IPS-18a (cell line): ENCODE results near the gene ADCY7.
"Not testable (repeated sequence)": the region's sequence is repeated elsewhere in the genome, so short reads cannot be mapped to it uniquely, and the experiment has no call there.

Source experiments
- H3K27ac ChIP-seq: one replicate; pipeline ENCODE4 v1.5.1; 2013; ENCODE audit warnings: low read length
- H3K27me3 ChIP-seq: one replicate; pipeline ENCODE4 v1.6.1; 2013; ENCODE audit warnings: mild to moderate bottlenecking, low read length; ENCODE audit not compliant: control insufficient read depth, insufficient read depth
- H3K36me3 ChIP-seq: one replicate; pipeline ENCODE4 v1.6.1; 2013; ENCODE audit warnings: low read depth, low read length; ENCODE audit not compliant: control insufficient read depth
- H3K4me1 ChIP-seq: one replicate; pipeline ENCODE4 v1.6.1; 2013; ENCODE audit warnings: low read depth, low read length; ENCODE audit not compliant: control insufficient read depth
- H3K4me3 ChIP-seq: one replicate; pipeline ENCODE4 v1.5.1; 2013; ENCODE audit warnings: low read length
- H3K9ac ChIP-seq: one replicate; pipeline ENCODE4 v1.6.1; 2013; ENCODE audit warnings: mild to moderate bottlenecking, low read length, moderate library complexity
- H3K9me3 ChIP-seq: one replicate; pipeline ENCODE4 v1.6.1; 2013; ENCODE audit warnings: low read depth, low read length; ENCODE audit not compliant: control insufficient read depth

ADCY7 gene

GRCh38 chr16:50329446-50330189 is 63.3 kb downstream of the ADCY7 start:
- no peak overlapping the region for H3K4me3 ChIP-seq
- H3K4me1 ChIP-seq: no peaks in the 10 kb centered on the region
- H3K36me3 ChIP-seq: peaks cover 71% of the 10 kb centered on the region
- no peak overlapping the region for H3K27ac ChIP-seq
- H3K9ac ChIP-seq: no peak overlapping the region
- H3K9me3 ChIP-seq: no peaks in the 10 kb centered on the region
- no peaks in the 10 kb centered on the region for H3K27me3 ChIP-seq

- Histone ChIP-seq H3K4me1 (no peaks in the 10 kb centered on the region), H3K36me3 (peaks cover 64% of the 10 kb centered on the region)
Observed at GRCh38 chr16:50331570-50331969, 65.2 kb downstream of the ADCY7 start.

GRCh38 chr16:50332599-50332998 is 66.2 kb downstream of the ADCY7 start:
- Histone ChIP-seq H3K27me3 (no peaks in the 10 kb centered on the region), H3K9me3 (no peaks in the 10 kb centered on the region), H3K27ac (no peak overlapping the region), H3K36me3 (peaks cover 64% of the 10 kb centered on the region), H3K4me1 (no peaks in the 10 kb centered on the region), H3K9ac (no peak overlapping the region), H3K4me3 (no peak overlapping the region)

More at GRCh38 chr16:50331570-50331969, 65.2 kb downstream of the ADCY7 start:
- no peak overlapping the region for H3K4me3 ChIP-seq
- no peaks in the 10 kb centered on the region for H3K9me3 ChIP-seq
- no peak overlapping the region for H3K9ac ChIP-seq
- no peaks in the 10 kb centered on the region for H3K27me3 ChIP-seq
- H3K27ac ChIP-seq: no peak overlapping the region

- Histone ChIP-seq H3K4me3 (no peak overlapping the region), H3K9me3 (no peaks in the 10 kb centered on the region), H3K27ac (no peak overlapping the region), H3K4me1 (no peaks in the 10 kb centered on the region), H3K27me3 (no peaks in the 10 kb centered on the region), H3K9ac (no peak overlapping the region), H3K36me3 (peaks cover 59% of the 10 kb centered on the region)
Observed at GRCh38 chr16:50334106-50334975, 68.0 kb downstream of the ADCY7 start.

GRCh38 chr16:50335196-50335958 is 69.0 kb downstream of the ADCY7 start:
- Histone ChIP-seq H3K9ac (no peak overlapping the region), H3K4me3 (no peak overlapping the region), H3K27ac (no peak overlapping the region), H3K9me3 (no peaks in the 10 kb centered on the region), H3K27me3 (no peaks in the 10 kb centered on the region), H3K4me1 (no peaks in the 10 kb centered on the region), H3K36me3 (peaks cover 56% of the 10 kb centered on the region)

- Histone ChIP-seq H3K27me3 (no peaks in the 10 kb centered on the region), H3K9ac (no peak overlapping the region), H3K36me3 (peaks cover 67% of the 10 kb centered on the region), H3K9me3 (no peaks in the 10 kb centered on the region), H3K4me1 (no peaks in the 10 kb centered on the region), H3K27ac (no peak overlapping the region), H3K4me3 (no peak overlapping the region)
Observed at GRCh38 chr16:50336884-50337283, 70.5 kb downstream of the ADCY7 start.

- H3K4me1 ChIP-seq: no peaks in the 10 kb centered on the region
- H3K9me3 ChIP-seq: no peaks in the 10 kb centered on the region
- H3K27me3 ChIP-seq: no peaks in the 10 kb centered on the region
- peaks cover 62% of the 10 kb centered on the region for H3K36me3 ChIP-seq
- no peak overlapping the region for H3K27ac ChIP-seq
- no peak overlapping the region for H3K9ac ChIP-seq
- H3K4me3 ChIP-seq: no peak overlapping the region
Observed at GRCh38 chr16:50338371-50339231, 72.2 kb downstream of the ADCY7 start.

- Histone ChIP-seq H3K9me3 (no peaks in the 10 kb centered on the region), H3K9ac (no peak overlapping the region), H3K36me3 (peaks cover 46% of the 10 kb centered on the region), H3K4me1 (no peaks in the 10 kb centered on the region), H3K27me3 (no peaks in the 10 kb centered on the region), H3K4me3 (no peak overlapping the region), H3K27ac (no peak overlapping the region)
Observed at GRCh38 chr16:50340578-50340977, 74.2 kb downstream of the ADCY7 start.

- not testable (repeated sequence) for H3K4me3 ChIP-seq, H3K27ac ChIP-seq, H3K27me3 ChIP-seq, H3K9ac ChIP-seq, H3K4me1 ChIP-seq, H3K9me3 ChIP-seq
- peaks cover 42% of the 10 kb centered on the region for H3K36me3 ChIP-seq
Observed at GRCh38 chr16:50343566-50343965, 77.2 kb downstream of the ADCY7 start.

GRCh38 chr16:50345210-50345609 is 78.9 kb downstream of the ADCY7 start:
- not testable (repeated sequence) for H3K4me3 ChIP-seq, H3K9me3 ChIP-seq, H3K27ac ChIP-seq, H3K9ac ChIP-seq, H3K27me3 ChIP-seq, H3K4me1 ChIP-seq
- H3K36me3 ChIP-seq: peaks cover 38% of the 10 kb centered on the region

GRCh38 chr16:50351116-50351515 is 84.8 kb downstream of the ADCY7 start:
- peaks cover 53% of the 10 kb centered on the region for H3K36me3 ChIP-seq
- H3K4me1 ChIP-seq: no peaks in the 10 kb centered on the region
- no peaks in the 10 kb centered on the region for H3K27me3 ChIP-seq

More at GRCh38 chr16:50351116-50351515, 84.8 kb downstream of the ADCY7 start:
- Histone ChIP-seq H3K4me3 (no peak overlapping the region), H3K9me3 (no peaks in the 10 kb centered on the region), H3K9ac (no peak overlapping the region), H3K27ac (no peak overlapping the region)
